Heart right ventricle (tissue), 16 donors: Measurements from ENCODE around the gene PSME2. TPM values are rescaled to one million over a fixed set of nuclear protein-coding genes. Genes with fewer than 3 reads are reported as not detected.

Experiments
- ATAC-seq, 8 donors: fragments of 200-7000 bp; cut with Tn5 transposase; one replicate each; pipeline ENCODE4 v1.9.1; 2020; ENCODE audit warnings: mild to moderate bottlenecking in 8 of 8, moderate library complexity in 8 of 8, moderate number of reproducible peaks in 1 of 8
- DNase-seq, 2 donors: peaks; one replicate each; pipeline ENCODE4 v3.0.0-alpha.2; 2020
- H3K27ac ChIP-seq, 10 donors: fragments of 200-600 bp; sonication (generic) in 2 of 10; one replicate each; pipeline versions ENCODE4 v1.5.0 to v1.8.0; 2020 to 2022; ENCODE audit warnings: mild to moderate bottlenecking in 3 of 10
- H3K27me3 ChIP-seq, 7 donors: fragments of 200-600 bp; one replicate each; pipeline ENCODE4 v1.8.0; 2021 to 2022; ENCODE audit warnings: mild to moderate bottlenecking in 2 of 7
- H3K36me3 ChIP-seq, 9 donors: fragments of 200-600 bp; sonication (generic) in 1 of 9; one replicate each; pipeline versions ENCODE4 v1.5.0 to v1.8.0; 2020 to 2022; ENCODE audit warnings: mild to moderate bottlenecking in 2 of 9
- H3K4me1 ChIP-seq, 9 donors: fragments of 200-600 bp; sonication (generic) in 1 of 9; one replicate each; pipeline versions ENCODE4 v1.5.0 to v1.8.0; 2020 to 2022; ENCODE audit warnings: mild to moderate bottlenecking in 4 of 9
- H3K4me3 ChIP-seq, 10 donors: fragments of 200-600 bp; sonication (generic) in 2 of 10; one replicate each; pipeline versions ENCODE4 v1.5.0 to v1.8.0; 2020 to 2022; ENCODE audit warnings: mild to moderate bottlenecking in 7 of 10, moderate library complexity in 2 of 10
- H3K9me3 ChIP-seq, 11 donors: fragments of 200-600 bp in 10 of 11; sonication (generic) in 2 of 11; one replicate each; pipeline versions ENCODE4 v1.5.0 to v1.8.0; 2013 to 2022; ENCODE audit warnings: mild to moderate bottlenecking in 2 of 11, control low read depth in 1 of 11, moderate library complexity in 1 of 11
- WGBS, 2 donors: extraction: QIAGEN DNeasy Blood & Tissue Kit; methylation state at CpG; one replicate each; pipeline ENCODE4 v1.1.7; 2013; ENCODE audit warnings: inconsistent platforms in 1 of 2; 5-methylcytosine and 5-hydroxymethylcytosine counted together
- intact Hi-C, 10 donors: fragments of 100-400 bp; cut with DNase I; formaldehyde crosslinking; loops; one replicate each; pipeline versions ENCODE4 v1.11.1 to v1.14.2; 2022
- polyA plus RNA-seq, 2 donors: library from polyadenylated mRNA; stranded (reverse); fragments of 200-250 nt; gene quantifications; one replicate each; pipeline ENCODE4 v1.2.3, GENCODE V29; 2013
- total RNA-seq, 10 donors: library from RNA; stranded (reverse); fragmentation: NEBNext Ultra II Directional in 3 of 10; extraction: Animal tissue kit (Norgen Biotek cat#: 25700) in 3 of 10; gene quantifications; one replicate each; pipeline versions ENCODE4 v1.2.1 to v1.2.4, GENCODE V29; 2021 to 2023
- TF ChIP-seq, protein P1 (sequence below), 9 donors: fragments of 200-600 bp; sonication (generic) in 2 of 9; IDR thresholded peaks; one replicate each; pipeline versions ENCODE4 v1.5.0 to v1.8.0; 2021 to 2022; ENCODE audit warnings: antibody characterized with exemption in 9 of 9, mild to moderate bottlenecking in 5 of 9, moderate library complexity in 1 of 9
- donor health status: Arrhythmogenic right ventricular cardiomyopathy.
- donor health status: ischemic (EF 13 %, LVEDD 7.1; RV severe dilation, severe dysfunction).
- donor health status: healthy with polysubstance abuse.
- donor health status: DM: no; HTN: yes; CAD: no.
- donor health status: DM: no; HTN: no; CAD: no.
- donor health status: ischemic (EF 25% LVEDD 6.9; RV normal size, moderate dysfunction).
- donor health status: ischemic (EF 25% LVEDD 5.7; RV mildly dilated, moderate dysfunction).
- donor health status: healthy.
- donor health status: DM: yes; HTN: yes; CAD: no.
- donor health status: Ischemic cardiomyopathy.
- donor health status: ischemic (EF 35%, LVEDD 5.7; RV mildly dilated, moderate dysfunction).
- donor health status: nonischemic (EF 11% LVEDD 7.7; RV severe dilation, severe dysfunction).
- donor health status: DM: yes; HTN: yes; CAD: no.
- donor health status: PGD.
- donor health status: ischemic (EF 29% LVEDD 5.4; RV normal size, mild dysfunction).
- donor health status: nonischemic (EF 23%, LVEDD 6.1; RV moderate dilation, normal function).

PSME2 gene
- total and polyA plus RNA-seq, 12 donors, result 62.6 to 347 (median 85.5) TPM

DNA sequence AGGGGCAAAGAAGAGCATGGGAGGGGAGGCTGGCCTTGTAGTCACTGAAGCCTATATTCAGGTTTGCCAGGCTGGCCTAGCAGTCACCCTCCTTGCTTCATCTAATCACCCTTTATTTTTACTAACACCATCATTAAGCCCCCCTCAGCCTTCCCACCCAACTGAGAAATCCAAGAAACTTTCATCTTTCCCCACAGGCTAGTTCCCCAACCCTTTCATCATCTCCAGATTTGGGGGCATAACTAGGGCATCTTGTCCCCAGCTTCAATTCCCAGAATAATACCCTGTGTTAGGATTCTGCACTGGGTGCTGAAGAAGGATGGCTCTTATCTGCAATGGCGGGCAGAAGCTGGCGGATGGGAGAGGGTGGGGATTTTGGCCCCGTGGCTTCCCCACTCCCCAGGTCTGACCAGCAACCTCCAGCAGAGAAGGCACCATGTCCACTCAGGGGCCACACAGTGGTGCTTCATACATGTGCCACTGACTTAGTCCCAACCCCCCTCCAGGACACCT lies 45.4 kb downstream of the PSME2 start:
- TF ChIP-seq, protein P1, sequence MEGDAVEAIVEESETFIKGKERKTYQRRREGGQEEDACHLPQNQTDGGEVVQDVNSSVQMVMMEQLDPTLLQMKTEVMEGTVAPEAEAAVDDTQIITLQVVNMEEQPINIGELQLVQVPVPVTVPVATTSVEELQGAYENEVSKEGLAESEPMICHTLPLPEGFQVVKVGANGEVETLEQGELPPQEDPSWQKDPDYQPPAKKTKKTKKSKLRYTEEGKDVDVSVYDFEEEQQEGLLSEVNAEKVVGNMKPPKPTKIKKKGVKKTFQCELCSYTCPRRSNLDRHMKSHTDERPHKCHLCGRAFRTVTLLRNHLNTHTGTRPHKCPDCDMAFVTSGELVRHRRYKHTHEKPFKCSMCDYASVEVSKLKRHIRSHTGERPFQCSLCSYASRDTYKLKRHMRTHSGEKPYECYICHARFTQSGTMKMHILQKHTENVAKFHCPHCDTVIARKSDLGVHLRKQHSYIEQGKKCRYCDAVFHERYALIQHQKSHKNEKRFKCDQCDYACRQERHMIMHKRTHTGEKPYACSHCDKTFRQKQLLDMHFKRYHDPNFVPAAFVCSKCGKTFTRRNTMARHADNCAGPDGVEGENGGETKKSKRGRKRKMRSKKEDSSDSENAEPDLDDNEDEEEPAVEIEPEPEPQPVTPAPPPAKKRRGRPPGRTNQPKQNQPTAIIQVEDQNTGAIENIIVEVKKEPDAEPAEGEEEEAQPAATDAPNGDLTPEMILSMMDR (IDR thresholded peaks at IDR 0.05), result no peak
- no peak for ATAC-seq
- peaks cover 0 to 67% (median 0%) of the 10 kb centered on the region in 9 donors for H3K36me3 ChIP-seq
- H3K9me3 ChIP-seq, result no peaks in the 10 kb centered on the region
- no peak for DNase-seq
- intact Hi-C loops, result loop anchor here in 2 of 10 donors (5.0 to 10.0 kb wide), 2 partner anchors 39 to 116 kb away; partner anchors contain the start of gene DHRS4L2 (in 1 of the 2)
- no peak overlapping the region for H3K27ac ChIP-seq
- no peaks in the 10 kb centered on the region for H3K27me3 ChIP-seq
- WGBS, 2 donors, result 92 to 97% methylated on average over 3 of the region's 3 CpGs
- no peak overlapping the region for H3K4me3 ChIP-seq
- peaks cover 0 to under 1% (median 0%) of the 10 kb centered on the region in 9 donors for H3K4me1 ChIP-seq

DNA sequence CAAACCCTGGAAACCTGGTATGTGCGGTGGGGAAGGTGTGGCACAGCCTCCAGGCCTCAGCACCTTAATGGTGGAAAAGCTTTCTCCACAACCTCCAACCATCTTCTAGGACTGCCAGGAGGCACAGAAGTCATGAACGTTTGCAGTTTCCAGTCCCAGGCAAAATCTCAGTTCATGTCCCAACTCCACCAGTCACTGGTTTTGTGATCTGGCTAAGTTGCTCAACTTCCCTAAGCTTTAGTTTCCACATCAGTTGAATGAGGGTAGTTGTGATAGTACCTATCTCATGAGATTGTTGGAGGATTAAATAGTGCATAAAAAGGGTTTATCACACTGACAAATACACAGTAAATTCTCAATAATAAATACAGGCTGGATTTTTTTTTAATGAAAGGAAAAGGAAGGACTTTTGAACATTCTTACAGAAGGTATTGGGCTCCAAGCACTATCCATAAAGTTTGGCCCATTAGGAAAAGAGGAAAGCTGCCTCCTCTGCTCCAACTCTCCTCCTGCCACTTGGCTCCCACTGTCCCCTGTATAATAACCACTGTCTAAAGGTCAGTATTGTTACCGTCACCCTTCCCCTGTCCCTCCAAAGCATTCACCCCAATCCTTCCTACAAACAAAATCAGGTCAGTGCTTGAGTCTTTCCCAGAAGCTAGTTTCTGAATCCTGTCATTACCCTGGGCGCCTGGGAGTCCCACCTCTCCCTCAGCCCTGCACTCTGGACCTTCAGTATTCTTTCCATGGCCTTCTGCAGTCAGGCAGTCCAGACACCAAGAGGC lies 46.0 kb downstream of the PSME2 start:
- no peak for DNase-seq
- TF ChIP-seq, protein P1 (IDR thresholded peaks at IDR 0.05), result no peak
- no peak for ATAC-seq
- Histone ChIP-seq H3K4me1 (peaks cover 0 to 5% (median 1%) of the 10 kb centered on the region in 9 donors), H3K27me3 (no peaks in the 10 kb centered on the region), H3K4me3 (no peak overlapping the region), H3K36me3 (peaks cover 0 to 67% (median 0%) of the 10 kb centered on the region in 9 donors), H3K27ac (no peak overlapping the region), H3K9me3 (no peaks in the 10 kb centered on the region)
- 85 to 86% methylated on average over 4 of the region's 4 CpGs for WGBS, 2 donors
- intact Hi-C loops, result loop anchor here in 2 of 10 donors (5.0 to 10.0 kb wide), 2 partner anchors 38 to 116 kb away; partner anchors contain the start of gene DHRS4L2 (in 1 of the 2)

DNA sequence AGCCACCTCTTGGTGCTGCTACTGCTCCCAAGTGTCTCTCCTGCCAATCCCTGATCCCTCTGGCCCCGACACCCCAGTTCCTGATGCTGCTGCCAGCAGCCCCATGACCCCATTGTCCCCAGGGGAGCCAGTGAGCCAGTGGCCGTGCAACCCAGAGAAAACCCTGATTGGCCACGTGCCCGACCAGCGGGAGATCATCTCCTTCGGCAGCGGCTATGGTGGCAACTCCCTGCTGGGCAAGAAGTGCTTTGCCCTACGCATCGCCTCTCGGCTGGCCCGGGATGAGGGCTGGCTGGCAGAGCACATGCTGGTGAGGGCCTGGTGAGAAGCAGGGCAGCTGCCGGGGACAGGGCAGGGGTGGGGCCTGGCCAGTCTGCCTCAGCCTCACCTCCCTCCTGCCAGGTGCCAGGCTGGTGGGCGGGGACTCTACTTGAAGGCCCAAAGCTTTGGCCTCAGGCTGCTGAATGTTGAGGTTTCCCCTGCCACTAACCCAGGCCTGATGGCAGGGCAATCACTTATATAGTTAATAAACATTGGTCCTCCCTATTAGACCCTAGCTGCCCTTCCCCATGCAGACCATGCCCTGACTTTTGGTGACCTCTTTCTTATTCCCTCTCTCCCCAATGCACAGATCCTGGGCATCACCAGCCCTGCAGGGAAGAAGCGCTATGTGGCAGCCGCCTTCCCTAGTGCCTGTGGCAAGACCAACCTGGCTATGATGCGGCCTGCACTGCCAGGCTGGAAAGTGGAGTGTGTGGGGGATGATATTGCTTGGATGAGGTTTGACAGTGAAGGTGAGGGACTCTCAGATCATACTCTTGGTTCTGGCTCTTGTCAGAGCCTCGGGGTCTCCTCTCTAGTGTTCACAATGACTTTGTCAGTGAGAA lies 47.2 kb downstream of the PSME2 start:
- H3K27me3 ChIP-seq, result no peaks in the 10 kb centered on the region
- H3K4me1 ChIP-seq, result peaks cover 0 to 17% (median 12%) of the 10 kb centered on the region in 9 donors
- intact Hi-C loops, result loop anchor here in 1 of 10 donors (10.0 kb wide), 1 partner anchor 114 kb away; the partner anchor contains the start of gene DHRS4L2
- H3K9me3 ChIP-seq, result no peaks in the 10 kb centered on the region
- ATAC-seq (no peak), DNase-seq (no peak)
- peaks cover 0 to 65% (median 0%) of the 10 kb centered on the region in 9 donors for H3K36me3 ChIP-seq
- 87 to 89% methylated on average over 17 of the region's 17 CpGs for WGBS, 2 donors
- TF ChIP-seq, protein P1 (IDR thresholded peaks at IDR 0.05), result no peak
- H3K27ac ChIP-seq, result no peak overlapping the region
- no peak overlapping the region for H3K4me3 ChIP-seq
